ENCODE measurements around the gene PDE8B.

DNA sequence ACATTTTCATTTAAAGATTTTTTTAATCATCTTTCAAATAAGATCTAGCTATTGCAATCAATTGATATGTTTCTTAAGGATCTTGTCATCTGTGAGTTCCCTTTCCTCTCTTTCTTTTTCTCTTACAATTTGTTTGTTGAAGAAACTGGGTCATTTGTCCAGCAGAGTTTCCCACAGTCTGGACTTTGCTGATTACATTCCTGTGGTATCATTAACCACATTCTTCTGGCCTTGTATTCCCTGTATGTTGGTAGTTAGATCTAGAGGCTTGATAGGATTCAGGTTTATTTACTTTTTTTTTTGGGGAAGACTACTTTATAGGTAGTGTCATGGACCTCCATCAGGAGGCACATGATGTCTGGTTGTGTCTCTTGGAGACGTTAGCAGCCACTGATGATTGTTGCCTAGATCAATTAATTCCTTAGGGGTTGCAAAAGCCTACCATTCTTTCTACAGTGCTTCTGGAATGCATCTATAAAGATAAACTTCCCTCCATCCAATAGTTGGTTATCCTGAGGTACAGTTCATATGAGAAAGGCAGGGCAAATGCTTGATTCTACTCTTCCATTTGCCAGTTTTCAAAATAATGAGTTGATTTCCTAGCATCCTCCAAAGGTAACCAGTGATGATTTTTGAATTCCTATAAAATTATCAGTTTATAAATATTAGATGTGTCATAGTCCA is 14.3 kb downstream of the PDE8B start:
- no peak for TF ChIP-seq CTCF (IDR thresholded peaks at IDR 0.05; ENCODE audit: low read length)
- no peak for TF ChIP-seq EZH2 (IDR thresholded peaks at IDR 0.05; ENCODE audit: borderline replicate concordance, low read length)
